GM21576 (cell line): ENCODE measurements around the gene GRIA1.

Experiments used
- ATAC-seq: cut with Tn5 transposase; IDR thresholded peaks from one replicate; pipeline ENCODE4 v1.9.1; 2021; ENCODE audit warnings: mild to moderate bottlenecking, moderate library complexity; ENCODE audit not compliant: unreplicated experiment

Gene GRIA1

GRCh38 chr5:153543959-153544470 is 53.5 kb downstream of the GRIA1 start:
- ATAC-seq, result no peak

GRCh38 chr5:153544706-153545105 is 54.2 kb downstream of the GRIA1 start:
- no peak for ATAC-seq

GRCh38 chr5:153546566-153546965 is 56.1 kb downstream of the GRIA1 start:
- no peak for ATAC-seq

- no peak for ATAC-seq
These were observed 61.1 kb downstream of the GRIA1 start for GRCh38 chr5:153551537-153552079.

GRCh38 chr5:153552886-153553285 is 62.4 kb downstream of the GRIA1 start:
- no peak for ATAC-seq

- no peak for ATAC-seq
These were observed 65.1 kb downstream of the GRIA1 start for GRCh38 chr5:153555420-153556114.

GRCh38 chr5:153558957-153559356 is 68.5 kb downstream of the GRIA1 start:
- ATAC-seq, result no peak

- no peak for ATAC-seq
These were observed 69.5 kb downstream of the GRIA1 start for GRCh38 chr5:153559926-153560325.

GRCh38 chr5:153562189-153562588 is 71.7 kb downstream of the GRIA1 start:
- no peak for ATAC-seq

- ATAC-seq, result no peak
These were observed 75.4 kb downstream of the GRIA1 start for GRCh38 chr5:153565822-153566221.

- no peak for ATAC-seq
These were observed 78.6 kb downstream of the GRIA1 start for GRCh38 chr5:153569036-153569435.

- ATAC-seq, result no peak
These were observed 80.7 kb downstream of the GRIA1 start for GRCh38 chr5:153571162-153571561.

- ATAC-seq, result no peak
These were observed 82.1 kb downstream of the GRIA1 start for GRCh38 chr5:153572411-153573145.

GRCh38 chr5:153573326-153574033 is 83.0 kb downstream of the GRIA1 start:
- ATAC-seq, result no peak

GRCh38 chr5:153584126-153584959 is 93.9 kb downstream of the GRIA1 start:
- no peak for ATAC-seq

GRCh38 chr5:153584960-153585359 is 94.5 kb downstream of the GRIA1 start:
- no peak for ATAC-seq

GRCh38 chr5:153585622-153586277 is 95.3 kb downstream of the GRIA1 start:
- no peak for ATAC-seq

- no peak for ATAC-seq
These were observed 101.6 kb downstream of the GRIA1 start for GRCh38 chr5:153592081-153592480.

- peak; percentile 41 for ATAC-seq
These were observed 104.3 kb downstream of the GRIA1 start for GRCh38 chr5:153594785-153595184.

- ATAC-seq, result peak; percentile 75
These were observed 107.6 kb downstream of the GRIA1 start for GRCh38 chr5:153598099-153598498.
